NCI-H1694 treated with DMSO at 0.1 percent for 48 hours (cell line): ENCODE measurements around the gene AVP.

Experiments used
- DNase-seq: peaks from one replicate; lab custom pipeline; 2025; lab: John Stamatoyannopoulos, UW

The AVP gene

GRCh38 chr20:3047486-3048419, 36.8 kb downstream of the AVP start:
- DNase-seq = no peak

- no peak for DNase-seq
These were observed 37.7 kb downstream of the AVP start for GRCh38 chr20:3046677-3047462.

GRCh38 chr20:3045816-3046676, 38.5 kb downstream of the AVP start, which contains the start of gene MRPS26:
MRPS26 (plus strand) TSS chr20:3046052; CDS start chr20:3046069, 17 bp downstream.
- DNase-seq = peak; percentile 58

GRCh38 chr20:3045042-3045815, 39.3 kb downstream of the AVP start:
- DNase-seq = peak; percentile 57

GRCh38 chr20:3044336-3044965, 40.1 kb downstream of the AVP start:
- no peak for DNase-seq

GRCh38 chr20:3043322-3043721, 41.2 kb downstream of the AVP start, which contains the start of gene GNRH2:
GNRH2 (plus strand) TSS chr20:3043622; CDS start chr20:3044415, 793 bp downstream.
- no peak for DNase-seq

- DNase-seq = no peak
These were observed 41.9 kb downstream of the AVP start for GRCh38 chr20:3042625-3043024.

- no peak for DNase-seq
These were observed 42.6 kb downstream of the AVP start for GRCh38 chr20:3041854-3042409.

GRCh38 chr20:3040086-3040485, 44.4 kb downstream of the AVP start:
- DNase-seq = no peak

GRCh38 chr20:3039426-3039825, 45.1 kb downstream of the AVP start:
- DNase-seq = no peak

- DNase-seq = no peak
These were observed 46.1 kb downstream of the AVP start for GRCh38 chr20:3038454-3038853.

- no peak for DNase-seq
These were observed 46.9 kb downstream of the AVP start for GRCh38 chr20:3037654-3038053.

- no peak for DNase-seq
These were observed 51.9 kb downstream of the AVP start for GRCh38 chr20:3032624-3033023.
